IPS DF 4.7 (cell line): ENCODE data around the gene HSH2D.
A peak's percentile ranks its signal among the peaks of the same experiment; 100 is the strongest.
"Not testable (repeated sequence)": the region's sequence is repeated elsewhere in the genome, so short reads cannot be mapped to it uniquely, and the experiment has no call there.

Source experiments
- DNase-seq: peaks from one replicate; pipeline ENCODE4 v3.0.0-alpha.2; 2013; ENCODE audit warnings: low spot score; ENCODE audit errors: extremely low read depth

Gene HSH2D, protein sequence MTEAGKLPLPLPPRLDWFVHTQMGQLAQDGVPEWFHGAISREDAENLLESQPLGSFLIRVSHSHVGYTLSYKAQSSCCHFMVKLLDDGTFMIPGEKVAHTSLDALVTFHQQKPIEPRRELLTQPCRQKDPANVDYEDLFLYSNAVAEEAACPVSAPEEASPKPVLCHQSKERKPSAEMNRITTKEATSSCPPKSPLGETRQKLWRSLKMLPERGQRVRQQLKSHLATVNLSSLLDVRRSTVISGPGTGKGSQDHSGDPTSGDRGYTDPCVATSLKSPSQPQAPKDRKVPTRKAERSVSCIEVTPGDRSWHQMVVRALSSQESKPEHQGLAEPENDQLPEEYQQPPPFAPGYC

DNA sequence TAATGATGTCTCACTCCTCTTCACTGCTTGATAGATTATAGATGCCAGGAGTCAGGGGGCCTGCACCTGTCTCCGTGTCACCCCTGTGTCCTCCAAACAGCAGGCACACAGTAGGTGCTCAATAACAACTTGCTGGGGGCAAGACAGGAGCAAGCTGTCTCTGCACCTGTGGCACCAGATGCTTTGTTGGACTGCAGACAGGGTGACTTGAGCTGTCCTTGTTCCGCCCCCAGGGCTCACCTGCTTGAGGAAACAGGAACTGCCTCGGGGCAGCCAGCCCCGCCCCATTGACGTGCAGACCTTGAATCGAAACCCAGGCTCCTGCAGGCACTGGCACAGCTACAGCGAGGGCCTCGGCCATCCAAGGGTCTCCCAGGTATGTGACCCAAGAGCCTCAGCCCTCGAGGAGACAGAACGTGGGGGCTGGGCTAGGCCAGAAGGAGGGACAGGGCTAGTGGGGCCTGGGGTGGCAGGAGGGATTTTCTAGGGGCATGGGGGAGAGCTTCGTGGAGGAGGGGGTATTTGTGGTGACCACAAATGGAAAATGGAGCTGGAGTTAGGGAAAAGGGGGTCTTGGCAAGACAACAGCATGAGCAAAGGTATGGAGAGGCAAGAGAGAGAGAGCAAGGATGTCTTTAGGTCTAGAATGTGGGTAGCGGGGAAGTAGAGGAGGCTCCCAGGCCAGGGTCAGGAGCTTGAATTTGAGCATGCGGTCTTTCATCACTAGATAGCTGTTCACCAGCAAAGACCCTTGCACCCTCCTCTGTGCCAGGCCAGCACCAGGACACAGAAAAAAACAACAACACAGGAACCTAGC lies at the start of gene HSH2D:
HSH2D (plus strand) TSS at position 287 of the 817 bp plus-strand sequence. CDS start 5,066 bp downstream, outside the sequence.
- peak; percentile 38 for DNase-seq

DNA sequence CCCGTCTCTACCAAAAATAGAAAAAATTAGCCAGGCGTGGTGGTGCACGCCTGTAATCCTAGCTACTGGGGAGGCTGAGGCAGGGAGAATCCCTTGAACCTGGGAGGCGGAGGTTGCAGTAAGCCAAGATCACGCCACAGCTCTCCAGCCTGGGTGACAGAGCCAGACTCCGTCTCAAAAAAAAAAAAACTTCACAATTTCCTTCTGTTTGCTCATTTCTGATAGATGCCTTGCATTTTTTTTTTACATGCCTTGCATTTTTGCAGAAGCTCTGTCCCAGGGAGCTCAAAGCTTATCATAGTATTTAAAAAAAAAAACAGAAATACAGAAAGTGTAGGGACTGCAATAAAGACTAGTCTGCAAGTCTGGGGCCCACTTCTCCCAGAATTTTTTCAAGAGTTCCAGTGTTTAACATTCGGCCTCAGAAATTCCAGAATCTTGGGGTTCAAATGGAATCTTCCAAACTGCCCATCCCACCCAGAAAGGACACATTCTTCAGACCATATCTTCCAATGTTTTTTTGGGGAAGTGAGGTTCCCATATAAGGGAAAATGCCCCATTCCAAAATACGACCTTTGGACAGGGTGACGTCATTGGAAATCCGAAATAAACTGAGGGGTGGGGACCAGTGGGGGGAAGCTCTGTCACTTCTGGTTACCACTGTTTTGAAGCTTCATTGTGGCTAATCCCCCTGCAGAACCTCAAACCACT lies 49.0 kb upstream of the HSH2D start:
- no peak for DNase-seq

DNA sequence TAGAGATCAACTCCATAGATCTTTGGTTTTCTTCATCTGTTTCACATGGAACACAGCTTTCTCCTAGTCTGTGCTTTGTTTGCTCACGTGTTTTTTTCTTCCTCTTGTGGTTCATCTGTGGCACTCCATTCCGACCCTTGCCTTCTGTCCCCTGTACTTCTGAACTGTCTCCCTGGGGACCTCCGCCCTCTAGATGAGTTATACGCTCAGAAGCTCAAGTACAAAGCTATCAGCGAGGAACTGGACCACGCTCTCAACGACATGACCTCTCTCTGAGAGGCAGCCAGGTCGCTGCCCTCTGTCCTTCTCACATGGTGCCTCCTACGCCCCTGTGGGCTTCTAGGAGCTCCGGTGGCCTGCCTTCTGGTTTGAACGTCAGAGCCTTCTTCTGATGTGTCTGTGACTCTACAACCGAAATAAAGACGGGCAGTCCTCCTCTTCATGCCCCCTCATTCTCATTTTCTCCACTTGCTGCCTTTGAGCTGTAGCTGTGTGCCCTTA lies 48.4 kb upstream of the HSH2D start:
- DNase-seq = no peak

DNA sequence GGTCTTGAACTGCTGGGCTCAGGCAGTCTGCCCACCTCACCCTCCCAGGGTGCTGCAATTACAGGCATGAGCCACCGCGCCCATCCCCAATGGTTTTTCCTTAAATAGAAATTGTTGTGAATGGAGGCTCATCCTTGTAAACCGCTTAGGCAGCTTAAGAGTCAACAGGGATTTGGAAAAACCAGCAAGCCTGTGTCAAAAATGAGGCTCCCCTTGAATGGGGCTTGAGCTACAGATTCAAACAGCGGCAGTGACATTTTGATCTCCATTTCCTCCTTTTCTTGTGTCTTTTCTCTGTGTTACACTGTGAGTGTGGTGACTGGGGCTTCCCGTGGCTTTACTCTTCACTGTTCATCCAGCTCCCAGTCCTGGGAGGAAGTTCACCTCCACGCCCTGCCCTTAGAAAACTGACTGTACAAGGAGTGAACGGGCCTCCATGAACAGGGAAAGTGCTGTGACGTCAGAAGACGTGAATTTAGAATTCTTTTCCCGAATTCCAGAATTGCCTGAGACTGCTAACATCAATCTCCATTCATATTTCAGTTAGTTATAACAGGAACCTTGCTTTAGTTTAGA lies 47.1 kb upstream of the HSH2D start:
- DNase-seq = no peak

DNA sequence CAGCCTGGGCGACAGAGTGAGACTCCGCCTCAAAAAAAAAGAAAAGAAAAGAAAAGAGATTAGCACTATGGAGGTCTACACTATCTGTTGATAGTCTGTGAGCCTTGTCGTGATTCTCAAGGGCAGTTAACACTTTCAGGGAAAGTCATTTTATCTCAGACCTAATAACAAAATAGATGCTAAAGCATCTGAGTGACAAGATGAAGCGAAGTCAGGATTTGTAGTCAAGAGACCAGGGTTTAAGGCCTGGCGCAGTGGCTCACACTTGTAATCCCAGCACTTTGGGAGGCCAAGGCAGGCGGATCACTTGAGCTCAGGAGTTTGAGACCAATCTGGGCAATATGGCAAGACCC lies 45.1 kb upstream of the HSH2D start:
- no peak for DNase-seq

DNA sequence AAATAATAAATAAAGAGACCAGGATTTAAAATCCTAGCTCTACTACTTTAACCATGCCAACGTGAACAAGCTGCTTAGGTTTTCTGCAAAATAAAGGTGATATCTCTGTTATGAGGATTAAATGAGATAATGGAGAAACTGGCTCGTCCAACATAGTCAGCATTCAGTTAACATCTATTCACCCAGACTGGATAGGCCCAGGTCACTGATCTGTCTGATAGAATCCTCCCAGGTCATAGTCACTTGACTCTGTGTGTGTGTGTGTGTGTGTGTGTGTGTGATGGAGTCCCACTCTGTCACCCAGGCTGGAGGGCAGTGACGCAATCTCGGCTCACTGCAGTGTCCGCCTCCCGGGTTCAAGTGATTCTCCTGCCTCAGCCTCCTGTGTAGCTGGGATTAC lies 44.7 kb upstream of the HSH2D start:
- DNase-seq = no peak

DNA sequence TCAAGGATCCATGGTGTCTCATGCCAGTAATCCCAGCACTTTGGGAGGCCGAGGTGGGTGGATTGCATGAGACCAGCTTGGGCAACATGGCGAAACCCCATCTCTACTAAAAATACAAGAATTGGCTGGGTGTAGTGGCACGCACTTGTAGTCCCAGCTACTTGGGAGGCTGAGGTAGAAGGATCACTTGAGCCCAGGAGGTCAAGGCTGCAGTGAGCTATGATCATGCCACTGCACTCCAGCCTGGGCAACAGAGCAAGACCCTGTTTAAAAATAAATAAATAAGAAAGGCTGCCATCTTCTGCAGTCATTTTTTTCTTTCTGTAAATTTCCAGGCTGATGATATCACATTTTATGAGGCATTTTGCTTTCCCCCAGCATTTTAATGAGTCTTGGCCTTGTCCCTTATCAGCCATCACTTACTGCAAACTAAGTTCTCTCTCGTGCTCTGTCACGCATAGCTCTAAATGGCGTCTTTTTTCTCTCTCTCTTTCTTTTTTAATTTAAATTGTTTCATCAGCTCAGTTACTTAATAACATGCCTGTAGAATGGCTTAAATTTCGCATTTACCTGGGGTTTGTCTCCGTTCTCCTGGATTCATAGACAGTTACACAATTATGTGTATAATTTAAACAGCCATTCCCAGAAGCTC lies 44.0 kb upstream of the HSH2D start:
- DNase-seq = not testable (repeated sequence)

DNA sequence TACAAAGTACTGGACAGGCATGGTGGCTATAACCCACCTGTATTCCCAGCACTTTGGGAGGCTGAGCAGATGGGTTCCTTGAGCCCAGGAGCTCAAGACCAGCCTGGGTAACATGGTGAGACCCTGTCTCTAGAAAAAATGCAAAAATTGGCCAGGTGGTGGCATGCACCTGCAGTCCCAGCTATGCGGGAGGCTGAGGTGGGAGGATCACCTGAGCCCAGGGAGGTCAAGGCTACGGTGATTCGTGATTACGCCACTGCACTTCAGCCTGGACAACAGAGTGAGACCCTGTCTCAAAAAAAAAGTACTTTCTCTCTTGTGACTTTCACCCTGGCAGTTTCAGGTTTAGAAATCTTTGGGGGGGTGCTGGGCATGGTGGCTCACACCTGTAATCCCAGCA lies 43.0 kb upstream of the HSH2D start:
- DNase-seq = no peak

DNA sequence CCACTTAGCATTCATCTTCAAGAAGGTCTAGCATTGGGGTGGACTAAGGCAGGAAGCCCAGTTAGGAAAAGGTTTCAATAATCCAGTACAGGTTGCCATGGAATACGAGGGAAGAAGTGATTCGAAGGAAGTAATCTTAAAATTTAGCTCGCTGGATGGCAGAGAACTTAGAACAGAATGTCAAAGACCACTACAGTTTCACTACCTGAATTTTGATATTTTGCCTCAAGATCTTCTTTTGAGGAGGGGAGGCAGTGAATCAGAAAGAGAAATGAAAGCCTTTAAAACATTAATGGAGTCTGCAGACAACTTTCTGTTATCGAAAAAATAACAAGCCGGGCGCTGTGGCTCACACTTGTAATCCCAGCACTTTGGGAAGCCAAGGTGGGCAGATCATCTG lies 38.8 kb upstream of the HSH2D start:
- no peak for DNase-seq

DNA sequence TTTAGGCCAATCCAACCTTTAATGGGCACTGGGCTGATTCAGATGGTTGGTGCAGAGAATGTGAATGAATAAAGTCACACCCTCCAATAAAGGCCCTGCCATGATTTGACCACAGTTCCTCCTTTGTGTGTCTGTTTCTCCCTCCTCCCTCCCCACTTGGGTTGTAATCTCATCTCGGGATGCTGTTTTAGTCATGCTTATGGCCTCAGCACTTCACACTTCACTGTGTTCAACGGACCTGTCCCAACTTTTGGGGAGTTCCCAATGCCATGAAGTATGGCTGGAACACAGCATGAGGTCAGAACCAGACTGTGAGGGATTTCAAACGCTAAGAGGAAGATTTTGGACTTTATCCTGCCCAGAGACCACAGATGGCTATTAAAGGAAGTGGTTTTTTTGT lies 37.4 kb upstream of the HSH2D start:
- DNase-seq = no peak

DNA sequence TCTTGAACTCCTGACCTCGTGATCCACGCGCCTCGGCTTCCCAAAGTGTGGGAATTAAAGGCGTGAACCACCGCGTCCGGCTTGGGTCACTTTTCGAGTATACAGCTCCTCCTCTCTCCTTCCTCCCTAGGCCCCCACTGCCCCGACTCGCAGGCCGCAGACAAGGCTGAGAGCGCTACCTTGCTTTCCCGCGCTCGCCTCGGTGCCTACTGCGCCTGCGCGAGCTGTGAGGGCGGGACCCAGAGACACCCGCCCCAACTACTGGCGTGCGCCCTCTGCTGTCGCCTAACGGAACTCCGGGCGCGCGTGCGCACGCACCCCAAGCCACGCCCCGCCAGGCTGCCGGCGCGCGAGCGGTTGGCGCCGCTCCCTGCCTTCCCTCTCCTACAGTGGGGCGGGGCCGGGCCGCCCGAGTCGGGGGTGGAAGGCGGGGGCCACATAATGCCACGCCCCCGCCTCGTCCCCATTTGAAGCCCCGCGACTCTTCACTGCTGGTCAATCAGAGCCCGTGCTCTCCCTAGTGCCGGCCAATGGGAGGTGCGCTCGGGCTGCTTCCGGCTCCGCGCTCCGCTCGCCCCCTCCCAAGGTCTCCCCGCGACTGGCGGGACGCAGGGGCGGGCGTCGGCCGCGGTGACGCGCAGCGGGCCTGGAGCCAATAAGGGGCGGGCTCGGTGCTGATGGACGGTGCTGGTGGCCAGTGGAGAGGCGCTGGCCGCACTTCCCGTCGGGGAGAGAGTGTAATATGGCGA lies 32.2 kb upstream of the HSH2D start, which contains the start of gene RAB8A:
RAB8A (plus strand) TSS at position 730 of the 749 bp plus-strand sequence; CDS start at position 743, 13 bp downstream.
- DNase-seq = peak; percentile 84

DNA sequence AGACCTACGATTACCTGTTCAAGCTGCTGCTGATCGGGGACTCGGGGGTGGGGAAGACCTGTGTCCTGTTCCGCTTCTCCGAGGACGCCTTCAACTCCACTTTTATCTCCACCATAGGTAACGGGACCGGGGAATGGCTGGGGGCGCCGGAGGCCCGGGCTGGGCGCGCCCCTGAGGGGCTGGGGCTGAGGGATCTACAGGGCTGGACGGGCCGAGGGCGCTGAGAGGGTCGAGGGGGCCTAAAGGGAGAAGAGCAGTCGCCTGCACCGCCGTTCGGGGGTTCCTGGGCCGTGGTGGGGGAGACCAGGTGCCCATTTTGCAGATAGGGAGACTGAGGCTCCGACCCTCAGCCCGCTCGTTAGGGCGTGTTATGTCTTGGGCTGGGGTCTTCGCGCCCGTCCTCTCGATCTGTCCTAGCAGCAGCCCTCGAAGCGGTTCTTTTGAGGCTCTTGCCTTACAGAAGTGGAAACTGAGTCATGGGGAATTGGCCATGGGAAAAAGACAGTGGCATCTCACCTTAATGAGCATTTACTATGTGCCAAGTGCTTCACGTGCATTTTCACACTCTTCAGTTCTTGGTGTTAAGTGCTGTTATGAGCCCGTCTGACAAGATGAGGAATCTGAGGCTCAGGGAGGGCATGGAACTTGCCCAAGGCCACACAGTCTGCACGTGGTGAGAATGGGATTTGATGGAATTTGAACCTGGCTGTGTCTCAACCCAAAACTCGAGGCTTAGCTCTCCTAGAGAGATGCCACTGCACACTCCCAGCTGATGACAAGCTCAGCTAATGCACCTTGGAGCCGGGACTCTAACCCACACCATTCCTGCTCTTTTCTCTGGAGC lies 31.4 kb upstream of the HSH2D start:
- DNase-seq = no peak

DNA sequence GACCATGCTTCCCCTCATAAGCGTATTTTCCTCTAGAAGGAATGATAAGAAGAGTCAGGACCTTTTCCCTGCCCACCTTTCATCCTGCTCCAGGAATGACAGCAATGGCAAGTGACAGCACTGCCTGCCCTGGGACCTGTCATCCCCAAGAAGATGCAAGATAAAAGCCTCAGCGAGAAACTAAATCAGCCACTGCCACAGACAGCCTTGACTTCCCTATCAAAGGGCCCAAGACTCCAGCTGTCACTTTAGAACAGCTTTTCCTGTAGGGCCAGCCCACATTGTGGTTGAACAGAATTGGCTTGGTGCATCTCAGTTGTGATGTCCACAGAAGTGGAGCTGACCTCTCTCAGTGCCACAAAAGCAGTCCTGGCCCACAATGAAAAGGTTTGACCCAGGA lies 30.7 kb upstream of the HSH2D start:
- DNase-seq = no peak

DNA sequence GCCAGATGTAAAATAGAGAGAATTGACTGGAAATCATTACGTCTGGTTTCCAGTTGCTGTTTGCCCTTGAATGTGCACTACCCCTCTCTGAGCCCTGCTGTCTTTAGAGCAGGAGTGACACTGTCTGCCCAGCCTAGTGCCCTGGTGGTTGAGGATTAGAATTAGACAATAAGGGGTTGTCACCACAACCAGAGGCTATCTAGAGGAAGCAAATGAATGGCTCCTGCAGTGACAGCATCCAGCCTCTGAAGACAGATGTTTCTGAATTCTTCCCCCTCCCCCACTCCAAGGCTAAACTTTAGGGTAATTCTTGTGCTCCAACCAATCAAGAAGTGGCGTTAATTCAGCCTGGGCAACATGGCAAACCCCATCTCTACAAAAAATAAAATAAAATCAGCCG lies 29.8 kb upstream of the HSH2D start:
- DNase-seq = no peak

DNA sequence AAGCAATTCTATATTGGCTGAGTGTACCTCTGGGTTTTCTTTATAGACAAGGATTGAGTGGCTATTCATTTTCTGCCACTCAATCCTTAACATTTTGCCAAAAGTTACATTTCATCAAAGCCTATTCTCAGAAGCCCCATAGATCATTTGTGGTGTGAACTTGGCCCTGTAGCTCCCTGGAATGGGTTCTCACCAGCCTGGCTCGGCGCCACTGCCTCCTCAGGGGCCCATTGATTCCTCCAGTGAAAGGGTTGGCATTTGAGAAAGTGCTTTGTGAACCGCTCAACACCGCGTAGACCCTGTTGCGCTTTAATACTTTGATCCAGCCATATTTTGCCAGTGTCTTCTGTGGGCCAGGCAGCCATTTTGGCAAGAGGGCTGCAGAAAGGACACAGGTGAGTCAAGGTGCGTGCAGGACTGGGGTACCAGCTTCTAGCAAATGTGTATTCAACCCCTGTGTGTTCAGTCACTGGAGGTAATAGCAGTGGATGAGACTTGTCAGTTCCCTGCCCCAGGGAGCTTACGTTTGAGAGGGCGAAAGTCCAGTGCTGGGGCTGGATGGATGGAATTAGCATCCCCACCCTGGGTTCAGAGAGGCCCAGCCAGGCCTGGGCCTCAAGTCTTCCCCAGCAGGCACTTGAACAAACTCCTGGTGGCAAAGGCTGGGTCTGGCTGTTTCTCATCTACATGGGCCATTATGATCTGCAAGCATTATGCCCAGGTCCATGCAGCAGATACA lies 28.0 kb upstream of the HSH2D start:
- no peak for DNase-seq

DNA sequence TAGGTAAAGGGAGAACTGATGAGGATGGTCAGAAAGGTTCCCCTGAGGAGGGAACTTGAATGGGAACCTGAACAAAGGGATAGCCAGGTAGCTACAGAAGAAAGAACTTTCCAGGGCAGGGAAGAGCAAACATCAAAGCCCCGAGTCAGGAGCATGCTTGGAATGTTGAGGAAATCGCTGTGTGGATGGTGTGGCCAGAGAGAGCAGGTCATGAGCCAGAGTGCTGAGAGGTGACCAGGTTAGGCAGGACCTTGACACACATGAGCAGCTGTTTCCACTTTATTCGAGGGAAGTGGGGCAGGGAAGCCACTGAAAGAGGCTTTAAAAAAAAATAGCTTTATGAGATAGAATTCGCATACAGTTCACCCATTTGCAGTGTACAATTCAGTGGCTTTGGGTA lies 27.4 kb upstream of the HSH2D start:
- no peak for DNase-seq

DNA sequence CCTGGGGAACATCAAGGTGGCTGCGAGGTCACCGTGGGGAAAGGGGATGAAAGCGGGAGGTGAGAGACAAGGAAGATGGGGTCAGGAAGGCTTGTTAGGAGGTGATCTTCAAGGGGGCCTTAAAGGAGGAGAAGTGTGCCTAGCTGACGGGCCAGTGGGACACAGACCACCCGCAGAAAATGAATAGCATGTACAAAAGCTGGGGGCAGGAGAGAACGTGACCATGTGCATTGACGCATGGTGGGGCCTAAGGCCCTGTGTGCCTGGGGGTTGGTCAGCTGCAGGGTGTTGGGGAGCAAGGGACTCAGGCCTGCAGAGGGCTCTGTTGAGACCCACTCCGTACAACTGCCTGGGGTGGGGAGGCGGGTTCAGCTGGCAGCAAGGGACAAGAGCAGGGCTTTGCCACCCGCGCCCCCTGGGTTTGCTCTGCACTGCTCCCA lies 25.9 kb upstream of the HSH2D start:
- DNase-seq = no peak

DNA sequence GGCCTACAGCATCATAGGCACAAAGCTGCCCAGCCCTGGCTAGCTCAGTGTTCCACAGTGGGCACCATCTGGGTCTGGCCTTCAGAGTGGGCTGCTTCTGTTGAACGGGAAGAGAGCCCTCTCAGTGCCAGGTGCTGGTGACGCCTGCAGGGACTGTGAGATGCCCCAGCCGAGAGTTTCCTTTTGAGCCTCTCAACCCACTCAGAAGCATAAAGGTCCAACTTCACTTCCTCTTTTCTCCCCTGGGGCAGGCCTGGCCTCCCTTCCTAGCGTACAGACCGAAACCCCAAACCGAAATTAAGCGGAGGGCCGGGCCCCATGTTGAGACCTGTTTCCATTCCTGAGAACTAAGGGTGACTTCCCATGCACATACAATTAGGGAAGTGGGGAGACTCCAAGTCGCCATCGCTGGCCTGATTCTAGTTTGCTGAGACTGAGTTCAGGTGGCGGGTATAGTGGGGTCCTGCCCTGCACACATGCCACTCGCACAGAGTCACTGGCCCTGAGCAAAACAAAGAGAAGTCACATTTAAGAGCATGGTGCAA lies 24.9 kb upstream of the HSH2D start:
- no peak for DNase-seq
